Amniotic epithelial cell (primary cell): Measurements from ENCODE around the gene TP53INP2.

ENCODE experiments used
- DNase-seq: peaks from one replicate; pipeline ENCODE4 v3.0.0-alpha.2; 2010; ENCODE audit warnings: low read depth

TP53INP2 gene

DNA sequence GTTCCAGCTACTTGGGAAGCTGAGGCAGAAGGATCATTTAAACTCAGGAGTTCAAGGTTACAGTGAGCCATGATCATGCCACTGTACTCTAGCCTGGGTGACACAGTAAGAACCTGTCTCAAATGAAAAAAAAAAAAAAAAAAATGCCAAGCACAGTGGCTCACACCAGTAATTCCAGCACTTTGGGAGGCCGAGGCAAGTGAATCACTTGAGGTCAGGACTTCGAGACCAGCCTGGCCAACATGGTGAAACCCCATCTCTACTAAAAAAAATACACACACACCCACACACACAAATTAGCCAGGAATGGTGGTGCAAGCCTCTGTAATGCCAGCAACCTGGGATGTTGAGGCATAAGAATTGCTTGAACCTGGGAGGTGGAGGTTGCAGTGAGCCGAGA, 18.4 kb downstream of the TP53INP2 start:
- peak; percentile 26 for DNase-seq

DNA sequence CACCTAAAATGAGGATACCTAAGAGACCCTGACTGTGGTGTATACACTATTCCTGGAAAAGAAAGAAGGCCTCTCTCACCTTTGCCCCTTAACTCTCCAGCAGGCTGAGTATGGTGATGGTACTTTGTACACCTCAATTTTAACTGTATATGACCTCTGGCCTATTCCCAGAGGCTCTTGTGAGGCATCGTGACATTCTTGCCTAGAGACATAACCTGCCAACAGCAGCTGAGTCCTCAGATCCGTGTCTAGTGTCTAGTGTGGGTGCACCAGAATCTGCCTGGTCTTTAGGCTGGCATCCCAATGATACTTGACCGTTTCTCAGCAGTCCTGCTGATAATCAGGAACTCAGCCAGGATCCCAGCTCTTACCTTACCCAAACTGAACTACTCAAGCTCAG, 20.0 kb downstream of the TP53INP2 start:
- DNase-seq = no peak

DNA sequence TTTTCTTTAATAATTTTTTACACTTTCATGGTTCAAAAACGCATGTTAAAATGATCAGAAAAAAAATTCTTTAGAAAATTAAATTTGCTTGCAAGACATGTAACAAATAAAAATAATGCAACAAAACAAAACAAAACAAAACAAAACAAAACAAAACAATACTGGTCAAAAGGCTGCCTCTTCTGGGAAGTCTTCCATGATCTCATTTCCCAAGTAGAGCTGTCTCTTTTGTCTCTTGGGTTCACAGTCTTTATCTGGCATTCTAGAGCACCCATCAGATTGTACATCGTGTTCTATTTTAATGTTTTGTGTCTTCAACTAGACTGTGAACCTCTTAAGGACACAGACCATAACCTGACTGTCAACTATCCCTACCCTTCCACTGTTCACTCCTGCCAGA, 25.3 kb downstream of the TP53INP2 start:
- DNase-seq = no peak

DNA sequence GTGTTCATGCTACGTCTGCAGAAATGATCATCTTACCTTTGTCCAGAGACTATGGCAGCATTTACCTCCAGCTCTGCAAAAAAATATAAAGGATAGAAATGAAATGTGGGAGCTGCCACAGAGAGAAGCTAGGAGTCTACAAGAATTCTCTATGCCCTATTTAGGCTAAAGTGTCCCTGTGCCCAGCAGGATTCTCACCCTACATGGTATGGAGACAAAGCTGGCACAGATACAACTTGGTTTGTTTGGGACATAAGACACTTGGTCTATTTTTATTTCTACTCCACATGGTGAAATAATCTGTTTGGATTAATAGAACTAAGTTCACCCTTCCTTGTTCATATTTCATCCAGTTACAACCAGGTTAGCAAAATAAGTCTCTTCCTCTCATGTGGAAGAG, 28.4 kb downstream of the TP53INP2 start:
- no peak for DNase-seq

DNA sequence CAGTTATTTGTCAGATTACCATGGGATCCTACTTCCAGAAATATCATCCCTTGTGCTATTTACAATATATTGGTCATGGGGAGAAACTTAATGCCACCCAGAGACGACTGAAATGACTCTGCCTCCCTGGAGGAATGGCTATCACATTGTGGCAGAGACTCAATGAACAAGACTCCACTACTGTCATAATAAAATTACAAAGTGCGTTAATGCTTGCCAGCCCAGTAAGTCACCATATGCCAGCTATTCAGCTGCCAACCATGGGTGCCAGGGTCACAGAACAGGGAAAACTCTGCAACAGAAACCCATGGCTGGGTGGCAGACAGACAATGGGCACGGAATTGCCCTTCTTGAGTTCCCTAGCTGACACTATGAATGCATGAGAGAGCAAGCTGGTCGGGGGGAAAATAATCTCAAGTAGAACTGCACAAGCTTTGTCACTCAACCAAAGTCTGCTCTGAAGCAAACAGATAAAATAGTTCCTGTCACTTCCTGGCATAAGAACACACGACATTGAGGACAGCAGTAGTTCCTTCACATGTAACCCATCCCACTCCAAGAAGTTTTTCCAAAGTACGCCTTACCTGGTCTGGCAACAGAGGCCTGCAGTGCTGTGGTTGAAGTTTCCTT, 32.1 kb downstream of the TP53INP2 start:
- DNase-seq = no peak

DNA sequence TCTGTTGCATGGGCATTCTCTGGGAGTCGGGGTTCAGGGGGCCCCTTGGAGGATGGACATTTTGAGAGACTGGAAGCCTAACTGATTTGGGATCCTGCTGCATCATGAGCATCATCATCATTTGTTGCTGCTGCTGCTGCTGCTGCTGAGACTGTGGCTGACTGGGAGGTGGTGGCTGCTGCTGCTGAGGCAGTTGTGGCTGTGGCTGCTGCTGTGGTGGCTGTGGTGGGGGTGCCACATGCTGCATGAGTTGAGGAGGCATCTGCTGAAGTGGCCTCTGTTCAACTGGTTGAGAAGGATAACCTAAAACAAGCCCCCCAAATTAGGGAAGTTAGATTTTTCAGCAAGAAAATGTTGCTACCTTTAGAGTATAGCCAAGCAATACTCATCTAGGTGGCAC, 38.9 kb downstream of the TP53INP2 start:
- DNase-seq = no peak

DNA sequence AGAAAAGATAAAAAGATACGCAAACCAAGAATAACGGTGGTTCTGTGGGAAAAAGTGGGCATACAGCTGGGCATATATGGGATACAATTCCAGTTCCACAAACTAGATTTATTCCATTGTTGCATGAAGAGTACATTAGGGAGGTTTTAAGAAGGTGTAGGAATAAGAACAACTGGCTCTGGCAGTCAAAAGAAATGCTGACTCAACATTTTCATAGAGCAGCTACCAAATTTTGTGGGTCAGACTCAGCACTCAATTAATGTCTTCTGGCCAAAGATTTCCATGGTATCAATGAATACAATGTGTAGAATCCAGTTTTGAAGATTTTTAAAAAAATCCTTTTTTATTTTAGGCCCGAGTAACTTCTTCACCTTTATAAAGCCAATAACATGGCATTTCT, 40.2 kb downstream of the TP53INP2 start:
- DNase-seq = no peak

DNA sequence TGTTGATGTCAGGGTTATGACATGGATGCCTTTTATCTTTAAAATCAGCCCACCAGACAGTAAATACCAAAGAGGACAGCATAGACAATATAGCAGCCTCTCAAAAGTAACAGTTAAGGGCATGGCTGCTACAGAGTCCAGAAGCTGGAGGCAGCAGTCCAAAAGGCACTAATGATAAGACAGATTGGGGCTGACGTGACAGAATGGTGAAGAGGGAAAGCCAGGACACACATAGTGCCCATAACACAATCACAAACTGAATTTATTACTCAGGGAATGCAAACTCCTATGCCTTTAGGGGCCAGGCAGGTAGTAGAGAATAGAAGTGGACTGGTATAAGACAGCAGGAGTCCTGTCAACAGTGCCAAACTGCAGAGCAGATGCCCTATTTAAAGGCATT, 40.7 kb downstream of the TP53INP2 start:
- no peak for DNase-seq

DNA sequence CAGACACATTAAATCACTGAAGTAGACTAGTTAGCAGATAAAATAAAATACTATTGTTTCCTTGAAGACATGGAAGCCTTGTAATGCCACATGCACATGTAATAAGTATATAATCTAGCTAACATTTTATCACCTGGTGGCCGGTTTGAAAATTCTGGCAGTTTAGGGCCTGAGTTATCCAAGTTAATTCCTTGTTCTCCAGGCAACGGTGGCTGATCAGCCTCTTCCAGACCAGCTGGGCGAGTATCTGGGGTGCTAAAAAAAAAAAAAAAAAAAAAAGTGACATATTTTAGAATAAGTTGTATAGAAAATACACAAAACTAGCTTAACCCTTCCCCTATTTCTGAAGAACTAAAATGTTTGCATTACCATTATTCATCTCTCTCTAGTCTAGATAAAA, 42.5 kb downstream of the TP53INP2 start:
- no peak for DNase-seq

DNA sequence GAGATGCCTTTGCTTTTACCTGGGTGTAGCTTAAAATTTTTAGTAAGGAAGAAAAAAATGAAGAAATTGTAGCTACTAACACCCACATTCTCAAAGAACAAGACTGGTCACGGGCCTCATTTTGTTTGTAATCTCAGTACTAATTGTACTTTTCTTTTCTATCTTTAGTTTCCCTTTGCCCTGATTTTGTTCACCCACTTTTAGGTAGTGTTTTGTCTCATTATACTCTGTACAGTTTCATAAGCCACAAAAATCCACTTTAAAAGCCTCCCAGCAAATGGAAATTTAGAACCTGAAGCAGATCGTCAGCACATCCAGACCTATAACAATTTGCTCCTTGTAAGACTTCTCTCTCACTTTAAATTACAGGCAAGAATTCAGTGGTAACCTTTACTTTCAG, 43.3 kb downstream of the TP53INP2 start:
- DNase-seq = no peak

DNA sequence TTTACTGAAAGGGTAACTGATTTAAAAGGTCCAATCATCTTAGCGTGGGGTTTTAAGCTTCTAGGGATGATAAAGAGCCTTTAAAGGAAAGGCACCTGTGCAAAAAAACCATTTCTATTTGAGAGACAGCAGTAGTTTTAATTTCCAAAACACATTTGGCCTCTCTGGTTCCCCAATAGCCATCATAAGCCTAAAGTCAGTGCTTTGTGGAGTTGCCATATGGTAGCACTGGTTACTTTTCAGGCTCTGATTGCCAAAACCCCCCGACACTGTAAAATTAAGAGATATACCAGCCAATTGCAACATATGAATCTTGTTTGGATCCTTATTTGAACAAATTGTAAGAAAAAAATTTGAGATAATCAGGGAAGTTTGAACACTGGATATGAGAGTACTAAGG, 44.6 kb downstream of the TP53INP2 start:
- no peak for DNase-seq

DNA sequence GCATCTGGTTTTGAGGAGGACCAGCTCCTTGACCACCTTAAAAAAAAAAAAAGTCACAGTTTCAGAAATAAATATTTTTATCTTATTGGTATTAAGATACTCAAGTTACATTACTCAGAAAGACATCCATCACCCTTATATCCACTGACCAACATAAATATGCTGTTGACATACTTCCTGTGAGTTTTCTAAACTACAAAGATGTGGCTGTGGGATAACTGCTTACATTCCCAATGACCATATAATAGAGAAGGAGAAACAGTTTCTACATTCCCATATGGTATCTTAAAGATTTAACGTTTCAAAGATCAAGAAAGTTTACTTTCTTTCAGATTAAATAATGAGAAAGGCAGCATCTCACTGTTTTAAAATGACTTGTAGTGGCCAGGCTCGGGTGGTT, 46.3 kb downstream of the TP53INP2 start:
- no peak for DNase-seq

DNA sequence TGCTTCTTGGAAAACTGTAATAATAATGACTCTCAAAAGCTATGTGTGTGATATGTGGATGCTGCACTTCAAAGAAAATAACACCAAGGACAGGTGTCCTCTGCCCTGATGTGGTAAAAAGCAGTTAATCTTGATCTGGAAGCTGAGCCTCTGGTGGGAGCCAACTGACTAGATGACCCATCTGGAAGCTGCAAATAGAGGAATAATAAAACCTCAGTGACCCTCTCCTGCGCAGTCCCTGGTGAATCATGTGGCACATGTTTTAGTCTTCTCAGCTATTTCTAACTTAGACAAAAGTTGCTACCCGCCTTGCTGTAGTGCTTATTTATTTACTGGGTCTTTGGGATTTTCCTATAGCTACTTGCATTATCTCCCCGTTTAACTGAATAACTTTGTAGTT, 47.3 kb downstream of the TP53INP2 start:
- no peak for DNase-seq

DNA sequence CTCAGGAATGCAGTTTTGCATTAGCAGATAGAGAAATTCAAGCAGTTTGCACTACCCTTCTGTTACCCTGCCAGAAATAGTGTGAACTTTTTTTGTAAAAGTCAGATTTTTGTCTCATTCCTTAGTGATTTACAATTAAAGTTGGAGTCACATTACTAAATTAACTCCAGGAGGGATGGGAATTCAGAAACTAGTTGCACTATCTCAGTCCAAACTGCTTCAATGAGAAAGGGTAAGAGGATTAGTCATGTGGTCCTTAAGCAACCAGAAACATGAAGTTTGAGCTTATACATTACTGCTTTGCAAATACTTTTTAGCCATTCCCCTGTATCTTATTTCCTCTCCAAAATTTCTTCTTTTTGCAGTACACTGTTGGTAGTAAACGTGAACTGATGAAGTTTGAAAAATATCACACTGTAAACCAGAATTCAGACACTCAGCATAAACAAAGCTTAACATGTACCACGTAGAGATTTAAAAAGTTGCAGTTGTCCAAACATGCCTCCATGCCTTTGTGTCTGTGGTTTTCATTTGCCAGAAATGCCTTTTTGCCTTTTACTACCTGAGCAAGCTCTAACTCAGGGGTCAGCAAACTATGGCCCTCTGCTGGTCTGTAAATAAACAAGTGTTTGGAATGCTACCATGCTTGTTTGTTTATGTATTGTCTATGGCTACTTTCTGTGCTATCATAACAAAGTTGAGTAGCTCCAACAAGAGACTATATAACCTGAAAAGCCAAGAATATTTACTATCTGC, 49.7 kb downstream of the TP53INP2 start:
- DNase-seq = peak; percentile 21

DNA sequence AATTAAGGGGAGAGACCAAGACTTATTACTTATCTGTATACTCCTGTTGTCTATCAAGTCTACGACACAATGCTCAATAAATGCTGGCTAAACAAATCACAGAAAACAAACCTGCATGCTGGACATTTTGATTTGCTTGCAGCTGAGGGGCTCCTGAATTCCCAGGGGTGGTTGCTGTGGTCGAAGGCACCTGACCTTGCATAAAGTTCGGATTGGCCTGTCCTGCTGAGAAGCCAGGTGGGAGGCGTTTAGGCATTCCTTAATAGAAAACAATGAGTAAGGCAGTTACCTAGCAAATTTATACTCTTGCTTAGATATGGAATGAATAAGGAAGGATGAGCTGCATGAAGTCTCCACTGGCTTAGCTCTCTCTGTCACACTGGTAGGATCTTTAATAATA, 50.5 kb downstream of the TP53INP2 start:
- no peak for DNase-seq

DNA sequence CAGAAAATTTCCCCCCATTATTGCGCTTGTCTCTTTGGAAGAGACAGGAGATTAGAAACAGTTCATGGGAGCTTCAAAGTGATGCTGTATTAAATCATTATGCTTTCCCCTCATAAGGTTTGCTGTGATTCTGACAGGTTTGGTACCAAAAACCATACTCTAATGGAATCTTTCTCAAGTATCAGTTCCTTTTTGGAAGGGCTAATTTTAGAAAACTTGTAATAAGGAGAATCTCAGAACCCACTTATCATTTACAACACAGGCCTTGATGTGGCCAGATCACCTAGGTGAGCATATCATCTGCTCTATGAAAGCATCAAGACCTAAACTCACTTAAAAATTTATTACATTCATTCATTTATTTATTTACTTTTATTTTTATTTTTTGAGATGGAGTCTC, 51.2 kb downstream of the TP53INP2 start:
- DNase-seq = no peak

DNA sequence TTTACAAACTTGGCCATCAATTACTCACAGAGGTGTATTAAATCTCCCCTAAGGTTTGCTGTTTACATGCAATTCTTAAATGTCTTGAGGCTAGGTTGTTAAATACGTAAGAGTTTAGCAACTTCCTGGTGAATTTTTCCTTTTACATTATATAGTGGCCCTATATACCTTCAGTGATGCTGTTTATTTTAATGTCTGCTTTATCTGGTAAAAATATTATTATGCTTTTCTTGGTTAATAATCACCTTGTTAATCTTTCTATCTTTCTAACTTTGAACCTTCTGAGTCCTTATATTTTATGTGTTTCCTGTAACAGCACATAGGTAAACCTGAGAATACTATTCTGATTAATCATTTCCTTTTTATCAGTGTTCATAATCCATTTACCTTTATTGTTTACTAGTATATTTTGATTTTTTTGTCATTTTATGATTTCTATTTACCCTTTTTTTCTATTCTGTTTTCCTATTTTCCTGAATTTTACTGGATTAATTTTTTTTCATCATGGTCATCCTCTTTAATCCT, 57.9 kb downstream of the TP53INP2 start:
- DNase-seq = no peak
